ENCODE measurements around the gene FHIT.
A peak's percentile ranks its signal among the peaks of the same experiment; 100 is the strongest.

Gene FHIT

GRCh38 chr3:59998058-59998457, 1253.2 kb downstream of the FHIT start:
- FAIRE-seq, result no peak
- no peak for TF ChIP-seq POLR2A (IDR thresholded peaks at IDR 0.05; ENCODE audit: low read depth, low read length)
- no peak for DNase-seq (ENCODE audit: insufficient read length)

GRCh38 chr3:59997583-59997982, 1253.7 kb downstream of the FHIT start:
- no peak for FAIRE-seq
- TF ChIP-seq POLR2AphosphoS5 (IDR thresholded peaks at IDR 0.05; ENCODE audit: low read depth, low read length), result no peak
- DNase-seq (ENCODE audit: insufficient read length), result no peak

GRCh38 chr3:59996056-59996455, 1255.2 kb downstream of the FHIT start:
- DNase-seq (ENCODE audit: insufficient read length), result no peak
- no peak for FAIRE-seq
- no peak for TF ChIP-seq POLR2AphosphoS5 (IDR thresholded peaks at IDR 0.05; ENCODE audit: low read depth, low read length)
- TF ChIP-seq POLR2A (IDR thresholded peaks at IDR 0.05; ENCODE audit: low read depth, low read length), result no peak
- no peak for TF ChIP-seq TAF1 (IDR thresholded peaks at IDR 0.05; ENCODE audit: borderline replicate concordance, low read depth, low read length)

- no peak for TF ChIP-seq TAF1 (IDR thresholded peaks at IDR 0.05; ENCODE audit: borderline replicate concordance, low read depth, low read length)
- no peak for TF ChIP-seq POLR2A (IDR thresholded peaks at IDR 0.05; ENCODE audit: low read depth, low read length)
- TF ChIP-seq POLR2AphosphoS5 (IDR thresholded peaks at IDR 0.05; ENCODE audit: low read depth, low read length), result no peak
- no peak for FAIRE-seq
- DNase-seq (ENCODE audit: insufficient read length), result no peak
Observed at GRCh38 chr3:59995563-59995962, 1255.7 kb downstream of the FHIT start.

- no peak for TF ChIP-seq TAF1 (IDR thresholded peaks at IDR 0.05; ENCODE audit: borderline replicate concordance, low read depth, low read length)
- no peak for TF ChIP-seq POLR2AphosphoS5 (IDR thresholded peaks at IDR 0.05; ENCODE audit: low read depth, low read length)
- no peak for TF ChIP-seq POLR2A (IDR thresholded peaks at IDR 0.05; ENCODE audit: low read depth, low read length)
- DNase-seq (ENCODE audit: insufficient read length) (no peak), FAIRE-seq (no peak)
Observed at GRCh38 chr3:59994732-59995304, 1256.4 kb downstream of the FHIT start.

- DNase-seq (ENCODE audit: insufficient read length) (no peak), FAIRE-seq (no peak)
- TF ChIP-seq POLR2AphosphoS5 (IDR thresholded peaks at IDR 0.05; ENCODE audit: low read depth, low read length), result no peak
- no peak for TF ChIP-seq TAF1 (IDR thresholded peaks at IDR 0.05; ENCODE audit: borderline replicate concordance, low read depth, low read length)
- TF ChIP-seq POLR2A (IDR thresholded peaks at IDR 0.05; ENCODE audit: low read depth, low read length), result no peak
Observed at GRCh38 chr3:59992578-59992977, 1258.7 kb downstream of the FHIT start.

GRCh38 chr3:59990915-59991314, 1260.3 kb downstream of the FHIT start:
- no peak for DNase-seq (ENCODE audit: insufficient read length)
- no peak for FAIRE-seq
- TF ChIP-seq POLR2AphosphoS5 (IDR thresholded peaks at IDR 0.05; ENCODE audit: low read depth, low read length), result no peak
- TF ChIP-seq TAF1 (IDR thresholded peaks at IDR 0.05; ENCODE audit: borderline replicate concordance, low read depth, low read length), result no peak
- TF ChIP-seq POLR2A (IDR thresholded peaks at IDR 0.05; ENCODE audit: low read depth, low read length), result no peak

- no peak for DNase-seq (ENCODE audit: insufficient read length)
- TF ChIP-seq TAF1 (IDR thresholded peaks at IDR 0.05; ENCODE audit: borderline replicate concordance, low read depth, low read length) (no peak), POLR2AphosphoS5 (IDR thresholded peaks at IDR 0.05; ENCODE audit: low read depth, low read length) (no peak), POLR2A (IDR thresholded peaks at IDR 0.05; ENCODE audit: low read depth, low read length) (no peak)
- FAIRE-seq, result no peak
Observed at GRCh38 chr3:59982510-59982909, 1268.7 kb downstream of the FHIT start.

GRCh38 chr3:59981377-59981776, 1269.9 kb downstream of the FHIT start:
- TF ChIP-seq POLR2A (IDR thresholded peaks at IDR 0.05; ENCODE audit: low read depth, low read length) (no peak), TAF1 (IDR thresholded peaks at IDR 0.05; ENCODE audit: borderline replicate concordance, low read depth, low read length) (no peak), POLR2AphosphoS5 (IDR thresholded peaks at IDR 0.05; ENCODE audit: low read depth, low read length) (no peak)
- no peak for DNase-seq (ENCODE audit: insufficient read length)
- peak; percentile 9 for FAIRE-seq

- TF ChIP-seq POLR2A (IDR thresholded peaks at IDR 0.05; ENCODE audit: low read depth, low read length) (no peak), POLR2AphosphoS5 (IDR thresholded peaks at IDR 0.05; ENCODE audit: low read depth, low read length) (no peak), TAF1 (IDR thresholded peaks at IDR 0.05; ENCODE audit: borderline replicate concordance, low read depth, low read length) (no peak)
- DNase-seq (ENCODE audit: insufficient read length), result no peak
Observed at GRCh38 chr3:59980576-59980975, 1270.7 kb downstream of the FHIT start.

GRCh38 chr3:59979542-59979941, 1271.7 kb downstream of the FHIT start:
- FAIRE-seq (no peak), DNase-seq (ENCODE audit: insufficient read length) (no peak)
- TF ChIP-seq TAF1 (IDR thresholded peaks at IDR 0.05; ENCODE audit: borderline replicate concordance, low read depth, low read length) (no peak), POLR2AphosphoS5 (IDR thresholded peaks at IDR 0.05; ENCODE audit: low read depth, low read length) (no peak), POLR2A (IDR thresholded peaks at IDR 0.05; ENCODE audit: low read depth, low read length) (no peak)

More at GRCh38 chr3:59980576-59980975, 1270.7 kb downstream of the FHIT start:
- no peak for FAIRE-seq

- DNase-seq (ENCODE audit: insufficient read length), result no peak
- TF ChIP-seq POLR2AphosphoS5 (IDR thresholded peaks at IDR 0.05; ENCODE audit: low read depth, low read length) (no peak), POLR2A (IDR thresholded peaks at IDR 0.05; ENCODE audit: low read depth, low read length) (no peak), TAF1 (IDR thresholded peaks at IDR 0.05; ENCODE audit: borderline replicate concordance, low read depth, low read length) (no peak)
- no peak for FAIRE-seq
Observed at GRCh38 chr3:59978979-59979378, 1272.3 kb downstream of the FHIT start.

- FAIRE-seq (no peak), DNase-seq (ENCODE audit: insufficient read length) (no peak)
- TF ChIP-seq POLR2A (IDR thresholded peaks at IDR 0.05; ENCODE audit: low read depth, low read length) (no peak), POLR2AphosphoS5 (IDR thresholded peaks at IDR 0.05; ENCODE audit: low read depth, low read length) (no peak), TAF1 (IDR thresholded peaks at IDR 0.05; ENCODE audit: borderline replicate concordance, low read depth, low read length) (no peak)
Observed at GRCh38 chr3:59970796-59971195, 1280.5 kb downstream of the FHIT start.

Data from GM12892 (cell line).